GM12872 (cell line): ENCODE measurements around the gene HUWE1.

Experiments used
- CTCF ChIP-seq: IDR thresholded peaks from 3 replicates; pipeline ENCODE4 v1.5.1; 2011; ENCODE audit warnings: low read depth, mild to moderate bottlenecking, low read length, moderate library complexity; ENCODE audit not compliant: insufficient read depth

The HUWE1 gene

GRCh38 chrX:53580742-53581504, 105.6 kb downstream of the HUWE1 start:
- no peak for TF ChIP-seq CTCF

GRCh38 chrX:53571494-53571893, 115.0 kb downstream of the HUWE1 start:
- TF ChIP-seq CTCF = no peak

GRCh38 chrX:53563324-53563723, 123.2 kb downstream of the HUWE1 start:
- no peak for TF ChIP-seq CTCF

GRCh38 chrX:53561912-53562311, 124.6 kb downstream of the HUWE1 start:
- no peak for TF ChIP-seq CTCF

- no peak for TF ChIP-seq CTCF
These were observed 127.9 kb downstream of the HUWE1 start for GRCh38 chrX:53558646-53559045.

GRCh38 chrX:53556868-53557267, 129.7 kb downstream of the HUWE1 start:
- no peak for TF ChIP-seq CTCF

GRCh38 chrX:53550756-53551463, 135.6 kb downstream of the HUWE1 start:
- no peak for TF ChIP-seq CTCF
